ENCODE data around the gene ACKR4. TPM values are rescaled to one million over a fixed set of nuclear protein-coding genes. Genes with fewer than 3 reads are reported as not detected.

The ACKR4 gene
- total and polyA plus RNA-seq, 2 of the 8 experiments (the other 6 are each of a cell fraction or from before 2014, with no cell fraction given): not detected

GRCh38 chr3:132624790-132625189, 27.7 kb downstream of the ACKR4 start:
- no peaks in the 10 kb centered on the region for H3K79me1 ChIP-seq (ENCODE audit: low read depth, low read length)
- WGBS, 2 experiments (ENCODE audit: extremely low coverage in 1 of 2, insufficient coverage in 1 of 2, insufficient read length in 1 of 2, insufficient replicate concordance in 2 of 2, low coverage in 1 of 2, low lambda C conversion rate in 2 of 2, missing lambda C conversion rate in 1 of 2): 89% methylated on average over 7 of the region's 7 CpGs; no CpG with 5 or more reads in 1 of the 2 experiments
- H2AFZ ChIP-seq (ENCODE audit: low read length): no peak overlapping the region
- no peaks in the 10 kb centered on the region for H3K79me2 ChIP-seq (ENCODE audit: control insufficient read depth in 1 of 2, insufficient read depth in 2 of 2, low read length in 2 of 2)
- H3K56ac ChIP-seq (replicated peaks; ENCODE audit: insufficient read length, low read depth, low read length): no peak overlapping the region
- H2BK20ac ChIP-seq (ENCODE audit: low read length): no peak overlapping the region
- H3K4ac ChIP-seq (replicated peaks; ENCODE audit: insufficient read length, low read depth, low read length): no peak overlapping the region
- DNase-seq (ENCODE audit: low read depth in 1 of 2, low spot score in 2 of 2): no peak
- no peak overlapping the region for H3K27ac ChIP-seq (ENCODE audit: low read depth, low read length)
- FAIRE-seq: no peak
- POLR2A ChIA-PET (ENCODE audit: partially characterized antibody): no interaction called here
- H3K27me3 ChIP-seq (replicated peaks in 1 of 4; ENCODE audit: control insufficient read depth in 3 of 4, extremely low read depth in 1 of 4, insufficient read depth in 3 of 4, low read length in 3 of 4): no peaks in the 10 kb centered on the region; a peak in 1 of 7 replicates
- H2BK12ac ChIP-seq (ENCODE audit: low read depth, low read length): no peak overlapping the region
- H3K4me2 ChIP-seq (ENCODE audit: insufficient read depth in 1 of 2, low read depth in 2 of 2, low read length in 2 of 2): no peak overlapping the region
- no peak overlapping the region for H3K9ac ChIP-seq (replicated peaks in 1 of 4; ENCODE audit: extremely low read depth in 1 of 4, low read depth in 3 of 4, low read length in 3 of 4)
- no peak overlapping the region for H4K91ac ChIP-seq (replicated peaks; ENCODE audit: insufficient read length, low read length)
- CTCF ChIA-PET (ENCODE audit: partially characterized antibody): interaction anchor here (0.7 to 2.5 kb wide), 3 partner anchors 17 to 356 kb away, joined by 3 to 11 read pairs (median 3); no protein-coding TSS in a partner anchor
- H3K4me1 ChIP-seq (replicated peaks in 1 of 4; ENCODE audit: control insufficient read depth in 3 of 4, insufficient read depth in 4 of 4, low read length in 3 of 4): no peaks in the 10 kb centered on the region; a peak in 1 of 7 replicates
- no peak overlapping the region for H2BK5ac ChIP-seq (ENCODE audit: low read depth, low read length)
- no peak overlapping the region for H3K14ac ChIP-seq (ENCODE audit: insufficient read length)
- H4K8ac ChIP-seq (ENCODE audit: extremely low read depth, insufficient read depth, low read length): no peak overlapping the region
- H4K20me1 ChIP-seq (replicated peaks in 1 of 2; ENCODE audit: control insufficient read depth in 1 of 2, insufficient read depth in 2 of 2, low read length in 2 of 2): no peaks in the 10 kb centered on the region
- no peak overlapping the region for H4K5ac ChIP-seq (ENCODE audit: insufficient read length, low read depth, low read length)
- no peaks in the 10 kb centered on the region for H3K23me2 ChIP-seq (ENCODE audit: low read depth, low read length)
- H2AK5ac ChIP-seq (ENCODE audit: low read depth, low read length): no peak overlapping the region
- H3K9me3 ChIP-seq (ENCODE audit: insufficient read depth in 2 of 2, low read depth in 1 of 2, low read length in 1 of 2): no peaks in the 10 kb centered on the region
- H3K18ac ChIP-seq (ENCODE audit: extremely low read depth, low read length): no peak overlapping the region
- no peak overlapping the region for H3K4me3 ChIP-seq (ENCODE audit: extremely low read depth in 1 of 4, insufficient read depth in 2 of 4, low read depth in 3 of 4, low read length in 4 of 4)
- no peak overlapping the region for H2BK15ac ChIP-seq (ENCODE audit: low read length)
- H3K36me3 ChIP-seq (ENCODE audit: control insufficient read depth in 2 of 4, insufficient read depth in 4 of 4, low read length in 3 of 4): peaks cover 0 to 10% (median 0%) of the 10 kb centered on the region in 4 experiments; a peak in 1 of 8 replicates
- H3K23ac ChIP-seq (ENCODE audit: insufficient read length): no peak overlapping the region
- H2BK120ac ChIP-seq (replicated peaks; ENCODE audit: low read depth, low read length): no peak overlapping the region
- TF ChIP-seq JUND (IDR thresholded peaks at IDR 0.05; ENCODE audit: low read length): no peak
- no peak for TF ChIP-seq TEAD4 (IDR thresholded peaks at IDR 0.05; ENCODE audit: low read depth, low read length)
- no peak for TF ChIP-seq SP1 (IDR thresholded peaks at IDR 0.05; ENCODE audit: low read depth, low read length)
- TF ChIP-seq CEBPB (IDR thresholded peaks at IDR 0.05; ENCODE audit: low read depth, low read length): no peak
- no peak for TF ChIP-seq SUZ12 (IDR thresholded peaks at IDR 0.05; ENCODE audit: low read length)
- TF ChIP-seq ATF3 (IDR thresholded peaks at IDR 0.05; ENCODE audit: insufficient read depth, low read depth, low read length): no peak
